ENCODE measurements around the gene DYNC2H1.
"Not testable (repeated sequence)": the region's sequence is repeated elsewhere in the genome, so short reads cannot be mapped to it uniquely, and the experiment has no call there.

DYNC2H1 gene

DNA sequence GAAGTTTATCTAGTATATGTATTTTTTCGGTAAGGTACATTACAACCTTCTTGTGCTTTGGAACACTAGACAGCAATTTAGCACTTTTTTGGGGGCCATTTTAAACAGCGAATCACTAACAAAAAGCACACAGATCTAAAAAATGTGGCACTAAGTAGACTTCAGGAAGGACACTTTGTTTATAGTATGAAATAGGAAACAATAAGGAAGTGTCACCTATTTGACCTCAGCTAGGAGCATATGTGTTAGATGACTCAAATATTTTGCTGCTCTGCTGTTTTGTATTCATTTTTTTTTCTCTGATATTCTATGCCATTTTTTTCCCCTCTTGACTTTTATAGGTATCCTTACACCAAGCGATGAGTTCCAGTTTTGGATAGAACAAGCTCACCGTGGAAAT lies 5.6 kb downstream of the DYNC2H1 start:
- in situ Hi-C loops (cut with MboI; ENCODE audit: low pct_unique_long_range_greater_than_20kb, low sequenced_read_pairs) = no loop called here
- DNase-seq = no peak

DNA sequence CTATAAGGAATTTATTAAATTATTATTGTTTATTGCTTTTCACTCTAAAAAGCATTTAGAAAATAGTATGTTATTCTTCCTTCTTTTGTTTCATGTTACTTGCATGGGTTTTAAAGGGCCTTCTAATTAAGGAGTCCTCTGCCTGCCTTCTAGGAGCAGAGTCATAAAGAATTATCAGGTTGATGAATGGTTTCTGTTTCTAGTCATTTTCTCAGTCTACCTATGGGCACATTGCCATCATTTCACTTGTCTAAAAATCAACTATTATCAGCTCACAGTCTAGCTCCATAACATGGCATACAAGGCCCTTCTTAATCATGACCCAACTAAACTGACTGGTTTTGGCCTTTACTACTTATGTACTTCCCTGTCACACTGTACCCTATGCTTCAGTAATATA lies 16.2 kb downstream of the DYNC2H1 start:
- DNase-seq = no peak
- in situ Hi-C loops (cut with MboI; ENCODE audit: low pct_unique_long_range_greater_than_20kb, low sequenced_read_pairs) = no loop called here

DNA sequence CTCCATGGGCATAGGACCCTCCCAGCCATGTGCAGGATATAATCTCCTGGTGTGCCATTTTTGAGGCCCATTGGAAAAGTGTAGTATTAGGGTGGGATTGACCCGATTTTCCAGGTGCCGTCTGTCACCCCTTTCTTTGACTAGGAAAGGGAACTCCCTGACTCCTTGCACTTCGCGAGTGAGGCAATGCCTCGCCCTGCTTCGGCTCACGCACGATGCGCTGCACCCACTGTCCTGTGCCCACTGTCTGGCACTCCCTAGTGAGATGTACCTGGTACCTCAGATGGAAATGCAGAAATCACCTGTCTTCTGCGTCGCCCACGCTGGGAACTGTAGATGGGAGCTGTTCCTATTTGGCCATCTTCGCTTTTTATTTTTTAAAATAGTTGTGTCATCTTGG lies 32.8 kb downstream of the DYNC2H1 start:
- DNase-seq; in situ Hi-C loops (cut with MboI; ENCODE audit: low pct_unique_long_range_greater_than_20kb, low sequenced_read_pairs): not testable (repeated sequence)

DNA sequence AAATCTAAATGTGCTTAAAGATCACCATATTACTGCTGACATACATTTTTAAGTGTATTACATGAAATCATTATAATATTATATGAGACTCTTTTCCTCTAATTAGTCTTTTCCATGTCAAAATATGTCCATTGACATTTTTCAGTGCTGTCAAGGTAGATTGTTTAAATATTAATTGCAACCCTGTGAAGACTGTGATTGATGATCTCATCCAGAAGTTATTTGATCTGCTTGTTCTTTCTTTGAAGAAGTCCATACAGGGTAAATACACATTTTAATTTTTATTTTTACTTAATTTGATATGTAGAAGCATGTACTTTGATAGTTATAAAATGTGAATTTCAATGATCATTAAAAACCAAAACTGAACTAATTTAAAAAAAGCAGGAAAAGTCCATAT lies 38.4 kb downstream of the DYNC2H1 start:
- in situ Hi-C loops (cut with MboI; ENCODE audit: low pct_unique_long_range_greater_than_20kb, low sequenced_read_pairs) = no loop called here
- DNase-seq = no peak

DNA sequence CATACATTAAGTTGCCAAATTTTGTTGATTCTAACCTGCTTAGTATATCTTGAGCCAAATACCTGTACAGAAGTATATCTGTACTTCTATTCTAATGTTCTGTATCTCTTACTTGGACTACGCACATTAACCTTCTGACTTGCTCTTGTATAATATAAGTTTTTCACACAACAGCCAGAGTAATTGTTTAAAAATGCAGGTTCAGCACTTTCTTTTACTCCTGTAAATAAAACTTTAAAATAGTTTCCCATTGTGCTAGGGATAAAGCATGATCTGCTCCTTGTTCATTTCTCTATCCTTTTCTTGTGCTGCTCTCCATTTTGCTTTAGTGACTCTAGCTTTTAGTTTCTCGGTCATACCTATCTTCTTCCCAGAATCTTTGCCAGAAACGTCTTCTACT lies 48.3 kb downstream of the DYNC2H1 start:
- in situ Hi-C loops (cut with MboI; ENCODE audit: low pct_unique_long_range_greater_than_20kb, low sequenced_read_pairs) = no loop called here
- DNase-seq = no peak

DNA sequence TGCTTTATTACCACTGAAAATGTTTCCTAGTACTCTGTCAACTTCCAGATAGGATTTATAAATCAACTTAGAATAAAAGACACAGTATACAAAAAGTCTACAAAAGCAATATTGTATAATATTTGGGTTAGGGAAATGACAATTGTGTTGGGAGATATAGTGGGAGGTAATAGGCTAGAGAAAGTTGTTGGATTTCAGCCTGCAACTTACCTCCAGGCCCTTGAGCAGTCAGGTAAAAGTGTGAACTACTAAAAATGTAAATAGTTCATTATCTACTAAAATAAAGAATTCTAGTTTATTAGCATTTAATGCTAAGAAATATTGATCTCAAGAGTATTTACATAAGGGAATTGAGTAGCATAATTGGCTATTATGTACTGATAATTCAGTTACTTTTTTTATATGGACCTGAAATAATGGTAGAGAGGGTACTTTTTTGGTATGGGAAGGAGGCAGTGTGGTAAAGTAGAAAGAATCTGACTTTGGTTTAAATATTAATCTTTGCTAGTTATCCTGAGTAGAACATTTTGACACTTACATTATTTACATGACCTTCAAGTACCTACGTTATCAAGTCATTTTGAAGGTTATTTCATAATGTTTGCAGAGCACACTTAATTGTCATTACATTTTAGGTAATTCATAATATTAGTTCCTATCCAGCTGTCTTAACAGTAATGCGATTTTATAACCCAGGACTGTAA lies 55.0 kb downstream of the DYNC2H1 start:
- in situ Hi-C loops (cut with MboI; ENCODE audit: low pct_unique_long_range_greater_than_20kb, low sequenced_read_pairs) = no loop called here
- no peak for DNase-seq

DNA sequence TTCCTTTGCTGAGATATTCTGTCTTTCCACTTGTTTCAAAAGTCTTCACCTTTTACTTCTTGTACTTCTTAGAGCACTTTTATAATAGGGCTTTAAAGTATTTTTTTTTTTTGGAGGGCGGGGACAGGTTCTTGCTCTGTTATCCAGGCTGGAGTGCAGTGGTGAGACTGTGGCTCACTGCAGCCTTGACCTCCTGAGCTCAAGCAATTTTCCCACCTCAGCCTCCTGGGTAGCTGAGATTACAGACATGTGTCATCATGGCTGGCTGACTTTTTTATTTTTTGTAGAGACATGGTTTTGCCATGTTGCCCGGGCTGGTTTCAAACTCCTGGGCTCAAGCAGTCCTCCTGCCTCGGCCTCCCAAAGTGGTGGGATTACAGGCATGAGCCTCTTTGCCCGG lies 57.9 kb downstream of the DYNC2H1 start:
- in situ Hi-C loops (cut with MboI; ENCODE audit: low pct_unique_long_range_greater_than_20kb, low sequenced_read_pairs) = no loop called here
- DNase-seq = no peak

DNA sequence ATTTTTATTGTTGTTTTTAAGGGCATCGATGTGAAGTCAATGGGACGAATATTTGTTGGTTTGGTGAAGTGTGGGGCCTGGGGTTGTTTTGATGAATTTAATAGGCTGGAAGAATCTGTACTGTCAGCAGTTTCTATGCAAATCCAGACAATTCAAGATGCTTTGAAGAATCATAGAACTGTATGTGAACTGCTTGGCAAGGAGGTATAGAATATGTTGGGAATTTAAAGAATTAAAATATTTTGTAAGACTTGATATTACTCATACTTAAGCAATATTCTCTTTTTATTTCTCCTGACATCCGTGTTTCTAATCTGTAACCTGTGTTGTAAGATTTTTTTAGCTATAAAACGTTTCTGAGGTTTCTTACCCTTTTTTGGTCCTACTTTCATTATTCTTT lies 61.6 kb downstream of the DYNC2H1 start:
- DNase-seq = no peak
- in situ Hi-C loops (cut with MboI; ENCODE audit: low pct_unique_long_range_greater_than_20kb, low sequenced_read_pairs) = no loop called here

DNA sequence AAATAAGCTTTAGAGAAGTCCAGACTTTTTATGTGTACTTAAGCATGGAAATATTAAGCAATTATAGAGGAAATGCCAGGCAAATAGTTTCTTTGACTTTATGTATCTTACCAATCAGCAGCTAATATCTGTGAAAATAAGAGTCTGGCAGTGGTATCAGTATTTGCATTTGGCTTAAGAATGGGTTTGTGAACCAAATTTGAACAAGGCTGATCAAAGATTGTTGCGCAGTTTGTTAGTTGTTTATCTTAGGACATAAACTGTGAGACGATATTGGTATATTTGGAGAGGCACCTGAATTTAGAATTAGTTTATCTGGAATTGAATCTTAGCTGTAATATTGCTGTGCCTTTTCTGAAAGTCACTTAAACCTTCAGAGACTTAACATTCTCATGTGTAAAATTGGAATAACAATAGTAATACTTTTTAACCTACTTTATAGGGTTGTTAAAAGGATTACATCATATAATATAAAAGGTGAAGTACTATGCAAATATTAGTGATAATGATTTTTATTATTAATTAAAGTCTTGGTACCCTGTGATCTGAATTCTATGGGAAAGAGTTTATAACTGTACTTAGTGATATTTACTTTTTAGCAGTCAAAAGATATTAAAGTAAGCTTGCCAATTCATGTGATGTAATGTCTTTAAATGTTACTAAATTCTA lies 66.4 kb downstream of the DYNC2H1 start:
- DNase-seq = no peak
- in situ Hi-C loops (cut with MboI; ENCODE audit: low pct_unique_long_range_greater_than_20kb, low sequenced_read_pairs) = no loop called here

DNA sequence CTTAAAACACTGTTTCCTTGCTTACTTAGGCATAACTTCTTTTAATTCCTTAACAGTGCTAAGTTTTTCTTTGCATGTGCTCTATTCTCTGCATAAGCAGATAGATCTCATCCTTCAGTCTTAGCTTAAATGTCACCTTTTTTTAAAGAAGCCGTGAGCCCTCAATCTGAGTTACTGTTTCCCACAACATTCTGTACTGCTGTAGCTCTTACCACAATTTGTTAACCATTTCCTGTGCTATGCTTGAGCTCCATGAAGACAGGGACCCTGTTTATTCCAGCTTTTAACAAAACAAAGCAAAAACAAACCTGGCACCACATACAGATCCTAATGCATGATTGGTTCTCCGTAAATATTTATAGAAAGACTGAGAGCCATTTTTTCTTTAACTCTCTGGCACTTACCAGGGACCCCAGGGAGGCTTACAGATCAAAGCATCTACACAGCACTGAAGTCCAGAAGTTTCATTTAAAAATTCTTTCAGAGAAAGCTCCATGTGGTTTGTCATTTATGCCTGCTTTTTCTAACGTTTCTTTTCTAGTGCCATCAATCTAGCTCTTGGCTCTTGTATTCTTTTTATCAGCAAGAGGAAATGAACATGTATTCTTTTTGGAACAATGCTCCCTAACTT lies 74.9 kb downstream of the DYNC2H1 start:
- in situ Hi-C loops (cut with MboI; ENCODE audit: low pct_unique_long_range_greater_than_20kb, low sequenced_read_pairs) = no loop called here
- no peak for DNase-seq

DNA sequence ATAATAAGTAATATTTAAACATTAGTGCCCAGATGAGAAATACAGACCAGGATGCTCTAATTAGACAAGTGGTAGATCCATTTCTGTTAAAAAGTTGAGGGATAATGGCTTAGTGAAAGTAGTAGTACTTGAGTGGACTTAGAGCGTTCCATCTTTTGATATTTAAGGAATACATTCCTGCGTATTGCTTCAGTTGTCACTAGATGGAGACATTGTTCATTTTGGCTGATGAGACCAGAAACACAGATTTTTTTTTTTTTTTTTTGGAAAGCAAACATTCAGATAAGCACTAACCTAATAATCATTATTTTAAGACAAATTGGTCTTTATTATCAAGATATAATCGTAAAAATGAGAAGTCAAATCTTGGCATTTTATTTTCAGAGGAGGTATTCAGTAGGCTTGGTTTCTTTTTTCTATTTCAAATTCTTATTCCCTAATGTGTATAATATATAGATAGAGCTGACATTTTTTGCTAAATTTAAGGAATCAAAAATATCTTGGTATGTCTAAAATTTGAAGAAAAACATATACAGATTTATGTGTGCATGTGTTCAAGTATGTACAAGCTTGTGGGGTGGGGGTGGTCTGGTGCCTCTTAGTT lies 92.9 kb downstream of the DYNC2H1 start:
- in situ Hi-C loops (cut with MboI; ENCODE audit: low pct_unique_long_range_greater_than_20kb, low sequenced_read_pairs) = no loop called here
- DNase-seq = peak; percentile 32

DNA sequence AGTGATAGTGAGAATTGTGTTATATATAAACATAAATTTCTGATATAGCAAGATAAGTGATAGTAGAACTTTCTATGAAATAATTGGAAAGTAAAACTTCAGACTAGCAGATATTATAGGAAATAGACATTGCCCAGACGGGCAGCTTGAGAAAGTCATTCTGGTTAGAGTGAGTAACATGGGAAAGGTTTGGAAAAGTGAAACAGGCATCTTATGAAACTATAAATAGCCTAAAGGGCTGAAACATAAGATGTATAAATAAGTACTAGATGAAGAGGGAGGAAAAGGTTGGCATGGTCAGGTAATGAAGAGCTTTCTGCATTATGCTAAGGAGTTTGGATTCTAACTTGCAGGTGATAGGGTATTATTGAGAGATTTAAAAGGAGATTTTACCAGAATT lies 101.3 kb downstream of the DYNC2H1 start:
- no peak for DNase-seq
- in situ Hi-C loops (cut with MboI; ENCODE audit: low pct_unique_long_range_greater_than_20kb, low sequenced_read_pairs) = no loop called here

DNA sequence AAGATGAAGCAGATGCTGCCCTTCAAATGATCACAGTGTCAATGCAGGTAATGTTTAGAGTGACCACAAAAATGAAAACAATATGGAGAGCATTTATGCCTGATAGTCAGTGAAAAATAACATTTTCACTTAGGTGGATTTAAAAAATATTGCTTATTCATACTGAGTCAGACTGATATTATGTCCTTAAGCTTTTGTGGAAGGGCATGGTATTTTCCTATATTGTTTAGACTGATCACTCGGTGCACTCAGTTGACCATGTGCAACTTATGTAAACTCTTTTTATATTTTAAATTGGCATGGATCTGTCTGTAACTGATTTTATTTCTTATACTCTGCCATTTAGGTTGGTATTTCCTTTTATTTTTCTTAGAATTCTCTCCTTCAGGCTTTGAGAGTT lies 106.6 kb downstream of the DYNC2H1 start:
- in situ Hi-C loops (cut with MboI; ENCODE audit: low pct_unique_long_range_greater_than_20kb, low sequenced_read_pairs) = no loop called here
- DNase-seq = no peak

DNA sequence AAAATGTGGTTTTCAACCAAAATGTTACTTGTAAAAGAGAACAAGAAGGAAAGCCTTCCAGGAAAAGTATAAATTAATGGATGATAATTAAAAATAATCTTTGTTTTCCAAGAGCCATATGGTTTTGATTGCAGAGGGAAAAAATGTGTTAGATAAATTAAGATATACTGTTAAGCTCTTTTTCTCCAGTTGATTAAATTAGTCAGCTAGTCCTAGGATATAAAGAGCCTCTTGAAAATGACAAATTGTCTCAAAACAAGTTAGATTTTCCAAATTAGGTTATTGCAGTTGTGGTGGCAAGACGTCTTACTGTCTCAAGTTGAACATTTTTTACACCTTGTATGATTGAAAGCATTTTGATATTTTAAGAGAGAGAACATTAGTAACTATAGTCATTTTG lies 110.9 kb downstream of the DYNC2H1 start:
- in situ Hi-C loops (cut with MboI; ENCODE audit: low pct_unique_long_range_greater_than_20kb, low sequenced_read_pairs) = no loop called here
- DNase-seq = no peak

DNA sequence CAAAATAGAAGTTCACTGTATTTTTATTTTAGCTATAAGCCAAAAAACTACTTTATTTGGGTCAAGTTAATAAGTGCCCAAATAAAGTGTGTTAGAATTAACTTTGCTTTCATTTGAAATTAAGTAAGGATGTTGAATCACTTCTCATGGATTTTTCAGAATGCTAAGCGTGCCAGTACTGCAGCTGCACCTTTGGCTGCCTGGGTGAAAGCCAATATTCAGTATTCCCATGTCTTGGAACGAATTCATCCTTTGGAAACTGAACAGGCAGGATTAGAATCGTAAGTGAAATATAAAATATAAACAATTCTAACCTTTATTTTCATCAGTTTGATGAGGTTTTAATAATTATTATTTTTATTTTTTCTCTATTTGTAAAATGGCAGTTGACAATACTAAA lies 113.6 kb downstream of the DYNC2H1 start:
- DNase-seq = no peak
- in situ Hi-C loops (cut with MboI; ENCODE audit: low pct_unique_long_range_greater_than_20kb, low sequenced_read_pairs) = no loop called here

DNA sequence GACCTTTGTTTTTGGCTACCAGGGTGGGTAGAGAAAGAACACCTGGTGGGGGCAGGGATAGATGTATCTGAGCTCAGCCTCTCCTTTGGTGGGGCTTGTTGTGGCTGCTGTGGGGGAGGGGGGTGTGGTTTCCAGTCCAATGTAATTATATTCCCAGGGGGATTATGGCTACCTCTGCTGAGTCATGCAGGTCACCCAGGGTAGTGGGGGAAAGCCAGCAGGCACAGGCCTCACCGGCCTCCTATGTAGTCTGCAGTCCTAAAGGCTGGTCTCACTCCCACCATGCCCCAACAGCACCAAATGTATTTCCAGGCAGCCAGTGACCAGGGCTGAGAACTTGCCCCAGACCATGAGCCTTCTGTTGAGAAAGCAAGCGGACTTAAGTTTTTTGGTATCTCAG lies 119.6 kb downstream of the DYNC2H1 start:
- no peak for DNase-seq
- in situ Hi-C loops (cut with MboI; ENCODE audit: low pct_unique_long_range_greater_than_20kb, low sequenced_read_pairs) = no loop called here

DNA sequence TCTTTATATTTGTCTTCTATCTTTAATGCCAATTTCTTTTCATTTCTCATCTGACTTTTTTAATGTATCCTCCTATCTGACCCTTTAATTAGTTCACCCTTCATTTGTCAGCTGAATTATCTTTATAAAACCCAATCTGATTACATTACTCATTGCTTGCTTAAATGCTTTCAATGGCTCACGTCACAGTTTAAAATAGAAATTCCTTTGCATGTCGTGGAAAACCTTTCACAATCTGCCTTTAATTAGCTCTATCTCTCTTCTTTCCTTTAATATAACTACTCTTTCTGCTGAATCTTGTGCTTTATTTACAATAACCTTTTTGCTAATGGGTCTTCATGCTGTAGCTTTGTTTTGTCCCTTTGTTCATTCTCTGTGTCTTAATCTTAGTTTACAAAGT lies 125.7 kb downstream of the DYNC2H1 start:
- DNase-seq = no peak

DNA sequence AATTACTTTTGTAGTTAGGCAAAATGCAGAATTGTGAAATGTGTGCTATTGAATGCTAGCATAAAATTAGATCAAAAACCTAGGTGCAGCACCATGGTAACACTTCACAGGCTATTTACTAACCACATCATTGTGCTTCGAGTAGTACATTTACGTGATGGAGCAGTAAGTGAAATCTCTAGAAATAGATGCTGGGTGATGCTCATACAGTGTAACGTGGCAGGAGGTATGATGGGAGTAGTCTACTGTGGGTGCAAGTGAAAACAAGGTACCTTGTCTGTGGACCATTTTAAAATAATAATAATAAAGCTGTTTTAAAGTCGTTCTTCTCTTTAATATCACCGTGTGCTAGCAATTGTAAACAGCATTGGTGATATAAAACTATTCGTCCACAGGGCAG lies 132.3 kb downstream of the DYNC2H1 start:
- in situ Hi-C loops (cut with MboI; ENCODE audit: low pct_unique_long_range_greater_than_20kb, low sequenced_read_pairs) = no loop called here
- DNase-seq = no peak

More for the DNA sequence above, 125.7 kb downstream of the DYNC2H1 start:
- in situ Hi-C loops (cut with MboI; ENCODE audit: low pct_unique_long_range_greater_than_20kb, low sequenced_read_pairs) = no loop called here

DNA sequence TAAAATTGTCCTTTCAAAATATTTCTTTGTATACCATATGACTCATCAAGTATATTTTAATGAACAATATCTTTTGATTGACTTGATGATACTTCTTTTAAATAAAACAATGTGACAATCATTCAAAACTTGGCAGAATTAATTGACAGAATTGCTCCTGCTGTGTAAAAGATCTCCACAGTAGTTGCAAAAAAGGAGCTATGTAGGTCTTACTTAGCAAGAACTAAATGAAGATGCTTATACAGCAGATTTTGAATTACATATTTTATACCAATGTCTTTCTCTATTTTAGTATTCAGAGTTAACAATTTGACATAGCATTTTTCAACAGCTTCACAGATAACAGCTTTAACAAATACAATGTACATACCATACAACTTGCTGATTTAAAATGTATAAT lies 144.9 kb downstream of the DYNC2H1 start:
- in situ Hi-C loops (cut with MboI; ENCODE audit: low pct_unique_long_range_greater_than_20kb, low sequenced_read_pairs) = no loop called here
- DNase-seq = no peak

DNA sequence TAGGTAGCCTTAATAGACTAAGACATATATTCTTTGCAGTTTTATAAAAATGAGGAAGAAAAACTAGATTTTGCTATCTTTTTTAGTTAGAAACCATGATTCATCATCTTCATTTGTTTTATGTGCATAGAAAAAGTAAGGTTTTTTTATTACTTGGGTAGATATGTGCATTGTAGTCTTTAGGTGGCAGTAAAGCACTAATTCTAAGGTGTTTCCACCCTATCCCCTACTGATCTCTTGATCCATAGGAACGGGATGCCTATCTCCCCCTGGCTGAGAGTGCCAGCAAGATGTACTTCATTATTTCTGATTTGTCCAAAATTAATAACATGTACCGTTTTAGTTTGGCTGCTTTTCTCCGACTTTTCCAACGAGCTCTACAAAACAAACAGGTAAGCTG lies 148.1 kb downstream of the DYNC2H1 start:
- in situ Hi-C loops (cut with MboI; ENCODE audit: low pct_unique_long_range_greater_than_20kb, low sequenced_read_pairs) = no loop called here
- DNase-seq = peak; percentile 2

All from KBM-7 (cell line).